GM19240 (cell line): ENCODE measurements around the gene NXPH1.

ENCODE experiments used
- DNase-seq: peaks from one replicate; pipeline ENCODE4 v3.0.0; 2011; ENCODE audit warnings: low spot score; ENCODE audit not compliant: insufficient read length

NXPH1 gene

DNA sequence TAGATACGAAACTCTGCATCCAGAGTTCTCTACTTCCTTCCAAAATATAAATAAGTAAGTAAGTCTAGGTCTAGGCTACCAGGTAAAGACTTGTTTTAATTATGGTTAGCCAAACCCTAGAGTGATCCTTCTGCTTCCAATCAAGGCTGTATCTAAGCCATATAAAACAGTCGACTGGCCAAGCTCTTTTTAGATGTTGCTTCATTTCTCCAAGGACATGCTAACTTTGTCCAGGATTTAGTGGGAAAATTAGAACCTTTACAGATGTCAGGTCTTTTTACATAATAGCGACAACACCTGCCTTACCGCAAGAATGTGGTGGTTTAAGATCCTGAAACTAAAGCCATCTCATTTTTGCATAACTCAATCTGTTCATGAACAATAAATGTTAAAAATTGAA lies 156.8 kb downstream of the NXPH1 start:
- DNase-seq: no peak

DNA sequence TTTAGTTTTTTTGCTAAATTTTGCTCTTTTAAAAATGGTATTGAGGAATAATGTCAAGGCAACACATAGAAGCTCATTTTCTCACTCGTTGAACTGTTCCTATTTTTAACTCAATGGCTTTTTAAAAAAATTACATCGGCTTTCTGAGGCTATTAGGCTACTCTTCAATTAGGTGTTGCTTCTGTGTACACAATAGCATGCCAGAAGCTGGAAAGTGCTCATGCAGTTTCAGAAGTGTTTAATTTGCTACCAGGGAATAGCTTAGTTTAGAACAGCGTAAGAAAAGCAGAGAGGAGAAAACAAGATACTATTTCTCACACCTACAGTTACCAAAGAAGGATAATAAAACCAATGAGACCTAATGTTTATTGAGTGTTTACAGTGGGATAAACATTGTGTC lies 157.4 kb downstream of the NXPH1 start:
- DNase-seq: no peak

DNA sequence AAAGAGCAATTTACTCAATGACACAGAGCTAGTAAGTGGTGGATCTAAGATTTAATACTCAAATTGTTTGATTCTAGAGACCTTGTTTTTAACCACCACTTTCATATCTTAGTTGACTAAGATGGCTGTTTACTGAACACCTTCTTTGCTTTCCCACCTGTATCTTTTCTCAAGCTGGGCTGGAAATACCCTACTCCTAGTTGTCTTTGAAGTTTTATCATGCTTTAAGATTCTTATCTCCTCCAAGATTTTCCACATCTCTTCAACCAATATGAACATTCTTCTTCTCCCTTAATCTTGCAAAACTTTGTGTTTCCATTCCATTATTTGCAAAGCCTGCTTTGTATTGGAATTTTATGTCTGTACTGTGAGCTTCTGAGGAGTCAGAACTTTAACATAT lies 157.9 kb downstream of the NXPH1 start:
- DNase-seq: no peak

DNA sequence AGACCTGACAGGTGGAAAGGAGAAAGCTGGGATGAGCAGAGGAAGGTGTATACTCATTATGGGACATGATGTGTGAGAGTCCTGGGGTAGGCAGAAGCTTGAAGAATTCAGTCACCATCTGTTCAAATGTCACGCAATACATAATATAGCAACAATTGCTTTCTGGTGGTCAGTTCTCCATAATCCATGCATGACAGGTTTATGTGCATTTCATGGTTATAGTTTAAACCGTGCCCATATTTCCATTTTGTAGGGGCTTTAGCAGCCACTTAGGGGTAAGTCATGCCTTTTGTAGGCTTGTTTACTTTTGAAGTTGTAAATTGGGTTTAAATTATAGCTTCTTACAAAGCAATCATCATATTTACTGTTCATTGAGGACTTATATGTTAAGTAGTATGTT lies 158.8 kb downstream of the NXPH1 start:
- no peak for DNase-seq

DNA sequence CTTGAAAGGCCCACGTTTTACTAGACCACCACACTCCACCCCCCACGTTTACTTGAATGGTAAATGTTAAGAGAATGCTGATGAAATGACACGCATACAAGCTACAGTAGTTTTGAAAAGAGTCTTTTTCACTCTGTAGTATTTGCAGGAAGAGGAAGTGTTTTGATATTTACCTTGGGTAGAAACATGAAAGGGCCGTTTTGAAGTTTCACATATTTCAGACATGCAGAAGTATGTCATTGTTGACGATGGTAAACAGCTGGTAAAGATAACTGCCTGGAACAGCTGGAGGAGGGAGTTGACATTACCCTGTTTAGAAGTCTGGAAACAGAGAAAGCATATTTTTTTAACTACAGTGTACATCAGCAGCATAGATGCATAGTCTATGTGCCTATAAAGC lies 160.7 kb downstream of the NXPH1 start:
- no peak for DNase-seq

DNA sequence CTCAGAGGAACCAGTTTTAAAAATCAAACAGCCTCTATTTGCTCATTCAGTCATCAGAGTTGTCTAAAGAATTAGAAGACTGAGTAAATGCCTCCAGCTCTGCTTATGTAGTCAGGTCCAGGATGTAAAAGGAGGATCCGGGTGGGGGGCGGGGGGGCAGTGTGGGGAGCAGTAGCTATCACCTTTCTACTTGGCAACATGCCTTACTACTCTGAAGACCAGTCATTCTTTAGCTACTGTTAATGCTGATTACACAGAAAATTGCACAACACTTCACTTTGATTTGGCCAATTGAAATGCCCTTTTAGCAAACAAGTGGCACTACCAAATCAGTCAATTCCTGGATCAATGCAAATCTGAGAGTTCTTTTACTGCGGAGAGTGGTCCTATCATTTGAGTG lies 164.2 kb downstream of the NXPH1 start:
- no peak for DNase-seq

DNA sequence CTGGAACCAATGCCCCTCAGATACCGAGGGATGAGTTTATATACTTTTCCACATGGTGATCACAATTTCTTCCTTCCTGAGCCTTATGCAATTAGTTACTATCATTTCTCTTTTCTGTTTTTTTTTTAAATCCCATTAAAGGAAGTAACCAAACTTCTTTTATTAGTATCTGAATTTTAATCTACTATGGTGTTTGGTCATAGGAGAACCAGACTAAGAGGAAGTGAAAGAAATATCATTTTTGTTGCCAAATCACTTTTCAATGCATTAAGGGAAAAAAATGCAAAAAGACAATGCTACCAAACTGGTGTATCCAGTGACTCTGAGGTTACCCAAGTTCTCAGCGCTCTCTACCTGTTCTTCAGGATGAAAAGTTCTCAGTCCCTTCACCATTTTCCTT lies 167.7 kb downstream of the NXPH1 start:
- DNase-seq: no peak

DNA sequence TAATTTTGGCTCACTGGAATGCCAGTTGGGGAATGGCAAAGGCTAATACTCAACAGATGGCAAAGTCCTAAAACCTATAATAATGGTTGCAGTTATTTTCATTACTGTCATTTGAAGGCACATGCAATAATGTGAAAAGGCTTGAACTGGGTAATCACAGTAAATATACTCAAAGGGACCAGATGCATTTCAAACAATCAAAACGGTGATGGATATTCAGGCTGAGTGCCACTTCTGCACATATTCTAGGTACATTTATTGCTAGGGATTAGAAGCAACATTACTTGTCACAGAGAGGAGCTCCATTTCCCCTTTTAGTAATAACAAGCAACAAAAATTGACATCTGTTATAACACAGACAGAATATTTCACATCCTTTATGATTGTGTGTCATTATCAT lies 171.8 kb downstream of the NXPH1 start:
- DNase-seq: no peak

DNA sequence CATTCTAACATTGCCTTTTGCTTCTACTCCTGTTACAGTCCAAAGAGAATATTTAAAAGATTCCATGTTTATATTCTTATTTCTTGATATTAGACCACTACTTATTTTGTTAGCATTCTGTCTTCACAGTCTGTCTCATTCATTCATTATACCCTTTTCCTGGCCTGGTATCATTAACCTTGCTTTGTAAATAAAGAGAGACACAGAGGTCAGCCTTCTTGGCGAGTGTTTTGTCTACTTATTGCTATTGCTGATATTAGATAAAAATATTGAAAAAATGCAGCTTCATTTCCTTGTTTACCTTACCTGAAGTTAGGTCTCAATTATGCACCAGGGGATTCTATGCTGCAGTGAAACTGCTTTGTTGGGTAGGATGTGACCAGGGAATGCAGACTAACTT lies 179.2 kb downstream of the NXPH1 start:
- DNase-seq: no peak

DNA sequence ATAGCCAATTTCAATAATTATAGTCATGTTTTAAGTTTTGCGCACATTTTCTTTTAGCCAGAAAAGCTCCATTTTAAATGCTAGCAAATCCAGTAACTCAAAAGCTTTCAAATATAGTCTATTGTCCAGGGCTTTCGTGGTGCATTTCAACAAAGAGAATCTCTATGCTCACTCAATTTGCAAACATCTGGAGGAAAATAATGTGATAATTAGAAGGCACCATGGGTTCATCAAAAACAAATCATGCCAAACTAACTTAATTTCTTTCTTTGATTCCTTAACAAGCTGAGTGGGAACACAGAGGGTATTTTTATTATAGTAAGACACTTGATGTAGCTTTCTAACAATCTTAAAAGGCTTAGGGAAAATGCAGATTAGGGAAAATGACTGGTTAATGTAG lies 179.8 kb downstream of the NXPH1 start:
- DNase-seq: no peak

DNA sequence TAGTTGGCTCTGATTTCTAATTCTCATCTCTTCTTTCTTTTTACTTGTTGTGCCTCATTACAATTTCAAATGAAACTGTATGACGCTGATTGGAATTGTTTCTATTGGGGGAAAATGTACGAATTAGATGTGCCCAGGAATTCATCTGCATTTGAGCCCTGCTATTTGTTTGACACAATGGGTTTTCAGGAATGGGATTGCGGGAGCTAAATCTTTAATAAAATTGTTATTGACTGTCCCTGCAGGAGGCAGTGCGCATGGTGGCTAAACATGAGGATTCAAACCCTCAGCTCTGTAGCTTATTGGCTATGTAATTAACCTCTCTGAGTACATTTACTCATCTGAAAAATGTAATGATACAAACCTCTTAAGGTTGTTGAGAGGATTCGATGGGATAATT lies 181.6 kb downstream of the NXPH1 start:
- no peak for DNase-seq

DNA sequence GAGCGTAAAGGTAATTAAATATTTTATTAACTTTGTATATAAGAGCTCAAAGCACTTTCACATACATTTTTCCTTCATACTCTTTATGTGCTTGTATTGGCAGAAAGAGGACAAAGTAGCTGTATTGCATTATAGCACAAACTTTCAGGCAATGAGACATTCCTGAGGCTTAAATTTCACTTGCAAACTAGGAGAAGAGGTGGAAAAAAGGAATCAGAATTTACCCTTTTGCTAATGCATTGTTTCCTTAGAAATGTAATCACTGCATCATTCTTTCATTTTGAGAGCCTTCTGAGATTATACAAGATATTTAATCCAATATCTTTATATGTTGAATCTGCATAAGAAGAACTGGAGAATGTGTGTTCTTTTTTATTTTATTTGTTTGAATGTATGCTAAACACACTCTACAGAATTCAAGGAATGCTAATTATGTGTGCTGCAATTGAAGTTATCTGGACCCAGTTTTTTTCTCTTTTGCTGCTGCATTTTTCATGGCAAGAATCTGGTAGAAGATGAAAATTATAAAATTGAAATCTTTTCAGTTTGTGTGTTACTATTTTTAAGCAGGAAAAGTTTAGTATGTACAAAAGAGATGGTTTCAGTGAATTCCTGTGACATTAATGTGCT lies 185.1 kb downstream of the NXPH1 start:
- no peak for DNase-seq

DNA sequence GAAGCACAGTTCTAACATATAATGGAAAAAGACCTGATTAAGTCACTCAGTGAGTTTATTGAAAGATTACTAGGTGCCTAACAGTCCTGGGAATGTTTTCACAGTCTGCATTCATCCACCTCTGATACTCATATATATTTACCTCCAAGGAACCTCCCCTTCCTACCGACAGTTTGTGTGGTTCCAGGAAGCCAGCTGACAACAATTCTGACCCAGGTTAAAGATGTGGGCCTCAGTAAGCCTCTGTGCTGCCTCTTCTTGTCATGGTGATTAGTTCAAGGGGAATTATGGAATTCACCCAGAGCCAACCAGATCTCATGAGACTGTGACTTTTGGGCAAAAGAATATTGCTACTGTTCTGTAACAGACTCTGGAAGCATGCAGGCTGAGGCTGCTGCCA lies 186.8 kb downstream of the NXPH1 start:
- no peak for DNase-seq

DNA sequence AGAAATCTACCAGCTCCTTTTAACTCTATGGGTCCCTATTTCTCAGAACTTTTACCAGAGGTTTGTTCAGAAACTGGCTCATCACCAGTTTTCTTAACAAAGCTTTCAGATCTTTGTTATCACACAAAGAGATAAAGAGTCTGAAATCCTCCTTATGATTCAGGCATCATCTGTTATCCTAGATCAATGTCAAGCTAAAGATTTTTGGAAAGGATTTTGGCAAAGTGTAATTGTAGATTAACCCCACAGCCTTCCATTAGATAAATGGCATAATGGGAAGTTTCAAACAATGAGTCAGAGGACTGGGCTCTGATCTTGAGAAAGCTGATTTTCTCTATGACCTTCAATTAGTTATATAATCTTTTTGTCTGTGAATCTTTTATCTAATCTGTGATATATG lies 192.2 kb downstream of the NXPH1 start:
- DNase-seq: no peak

DNA sequence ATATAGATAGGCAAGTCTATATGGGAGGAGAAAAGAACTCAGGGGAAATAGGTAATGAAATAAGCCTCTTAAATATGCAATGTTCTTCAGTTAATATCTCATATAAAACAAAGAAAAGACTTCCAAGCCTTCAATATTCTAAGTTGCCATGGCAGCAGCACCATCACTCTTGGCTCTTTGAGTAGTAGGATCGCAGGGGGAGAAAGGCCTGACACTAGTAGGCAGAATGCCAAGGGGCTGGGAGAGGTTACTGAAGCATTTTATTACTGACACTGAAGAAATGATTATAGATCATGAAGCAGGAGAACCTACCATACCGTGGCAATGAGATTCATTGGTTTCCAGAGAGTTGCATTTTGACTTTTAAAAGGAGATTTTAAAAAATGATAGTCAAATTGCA lies 193.9 kb downstream of the NXPH1 start:
- DNase-seq: no peak

DNA sequence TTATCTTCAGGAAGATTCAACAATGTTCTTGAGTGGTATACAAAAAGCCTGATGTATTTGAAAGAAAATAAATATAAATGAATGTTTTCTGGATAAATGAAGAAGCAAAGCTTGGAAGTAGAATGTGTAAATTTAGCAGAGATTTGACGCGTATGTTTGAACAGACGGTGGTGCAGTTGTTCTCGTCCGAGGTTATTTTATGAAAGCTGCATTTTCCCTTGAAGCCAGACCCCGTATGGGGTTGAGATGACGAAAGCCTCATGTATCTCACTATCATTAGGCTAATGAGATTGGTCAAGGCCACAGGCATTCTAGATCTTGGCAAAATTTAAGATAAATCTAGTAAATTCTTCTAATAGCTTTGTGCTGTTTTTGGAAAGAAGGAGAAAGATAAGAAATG lies 195.2 kb downstream of the NXPH1 start:
- no peak for DNase-seq

DNA sequence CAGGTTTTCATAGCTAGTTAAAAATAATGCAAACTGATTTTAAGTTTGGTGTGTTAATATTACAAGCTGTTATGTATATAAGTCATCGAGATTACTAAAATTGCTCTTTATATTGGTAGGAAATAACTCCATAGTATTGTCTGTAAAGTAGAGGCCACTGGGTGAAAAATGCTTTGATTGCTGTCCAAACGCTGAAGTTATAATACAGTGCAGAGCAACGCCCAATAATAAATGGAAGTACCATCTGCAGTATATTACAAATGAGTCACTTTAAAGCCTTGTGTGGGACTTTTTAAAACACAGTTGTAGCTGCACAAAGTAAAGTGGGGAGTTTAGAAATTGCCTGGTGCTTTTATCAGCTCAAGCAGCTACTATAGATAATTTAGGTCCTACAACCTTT lies 196.1 kb downstream of the NXPH1 start:
- no peak for DNase-seq

DNA sequence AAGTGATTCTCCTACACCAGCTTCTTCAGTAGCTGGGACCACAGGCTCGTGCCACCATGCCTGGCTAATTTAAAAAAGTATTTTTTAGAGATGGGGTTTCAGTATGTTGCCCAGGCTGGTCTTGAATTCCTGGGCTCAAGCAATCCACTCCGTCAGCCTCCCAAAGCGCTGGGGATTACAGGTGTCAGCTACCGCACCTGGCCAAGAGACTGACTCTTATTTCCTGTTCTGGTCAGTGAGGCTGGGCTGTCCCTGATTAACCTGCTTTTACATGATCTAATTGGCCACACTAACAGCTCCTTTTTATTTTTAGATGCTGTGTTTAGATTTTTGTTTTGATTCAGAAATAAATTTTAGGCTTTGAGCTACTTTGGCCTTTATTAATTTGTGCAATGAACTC lies 203.9 kb downstream of the NXPH1 start:
- DNase-seq: no peak

DNA sequence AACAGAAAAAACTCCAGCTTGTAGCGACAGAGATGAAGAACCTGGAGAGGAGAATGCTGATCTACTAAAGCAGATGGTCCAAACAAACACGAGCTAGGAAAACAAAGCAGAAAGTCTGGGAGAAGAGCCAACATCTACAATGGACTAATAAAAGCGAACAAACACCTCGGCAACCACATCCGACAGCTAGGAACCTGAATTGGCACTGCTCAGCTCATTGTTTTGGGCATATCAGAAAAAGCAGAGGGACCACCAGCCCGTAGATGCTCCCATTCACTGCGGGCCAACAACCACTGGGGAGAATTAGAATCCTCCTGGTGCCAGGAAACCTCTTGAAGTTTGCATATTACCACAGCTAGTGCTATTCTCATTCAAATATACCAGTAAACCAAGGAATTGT lies 204.7 kb downstream of the NXPH1 start:
- DNase-seq: no peak

DNA sequence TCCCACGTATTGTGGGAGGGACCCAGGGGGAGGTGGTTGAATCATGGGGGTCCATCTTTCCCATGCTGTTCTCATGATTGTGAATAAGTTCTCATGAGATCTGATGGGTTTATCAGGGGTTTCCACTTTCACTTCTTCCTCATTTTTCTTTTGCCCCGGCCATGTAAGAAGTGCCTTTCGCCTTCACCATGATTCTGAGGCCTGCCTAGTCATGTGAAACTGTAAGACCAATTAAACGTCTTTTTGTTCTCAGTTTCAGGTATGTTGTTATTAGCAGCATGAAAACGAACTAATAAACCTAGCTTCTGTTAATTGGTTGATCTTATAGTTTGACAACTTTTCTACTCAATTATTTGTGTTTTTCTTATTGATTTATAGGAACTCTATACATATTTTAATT lies 206.3 kb downstream of the NXPH1 start:
- DNase-seq: no peak

DNA sequence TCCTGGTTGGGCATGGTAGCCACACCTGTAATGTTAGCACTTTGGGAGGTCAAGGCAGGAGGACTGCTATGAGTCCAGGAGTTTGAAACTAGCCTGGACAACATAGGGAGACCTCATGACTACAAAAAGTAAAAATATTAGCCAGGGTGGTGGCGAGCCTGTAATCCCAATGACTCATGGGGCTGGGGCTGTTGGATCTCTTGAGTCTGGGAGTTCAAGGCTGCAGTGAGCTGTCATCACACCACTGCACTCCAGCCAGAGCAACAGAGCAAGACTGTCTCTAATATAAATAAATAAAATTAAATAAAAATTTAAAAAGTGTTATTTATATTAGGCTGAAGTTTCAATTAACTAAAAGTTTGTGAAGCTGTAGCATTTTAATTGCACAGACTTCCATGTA lies 207.3 kb downstream of the NXPH1 start:
- DNase-seq: no peak

DNA sequence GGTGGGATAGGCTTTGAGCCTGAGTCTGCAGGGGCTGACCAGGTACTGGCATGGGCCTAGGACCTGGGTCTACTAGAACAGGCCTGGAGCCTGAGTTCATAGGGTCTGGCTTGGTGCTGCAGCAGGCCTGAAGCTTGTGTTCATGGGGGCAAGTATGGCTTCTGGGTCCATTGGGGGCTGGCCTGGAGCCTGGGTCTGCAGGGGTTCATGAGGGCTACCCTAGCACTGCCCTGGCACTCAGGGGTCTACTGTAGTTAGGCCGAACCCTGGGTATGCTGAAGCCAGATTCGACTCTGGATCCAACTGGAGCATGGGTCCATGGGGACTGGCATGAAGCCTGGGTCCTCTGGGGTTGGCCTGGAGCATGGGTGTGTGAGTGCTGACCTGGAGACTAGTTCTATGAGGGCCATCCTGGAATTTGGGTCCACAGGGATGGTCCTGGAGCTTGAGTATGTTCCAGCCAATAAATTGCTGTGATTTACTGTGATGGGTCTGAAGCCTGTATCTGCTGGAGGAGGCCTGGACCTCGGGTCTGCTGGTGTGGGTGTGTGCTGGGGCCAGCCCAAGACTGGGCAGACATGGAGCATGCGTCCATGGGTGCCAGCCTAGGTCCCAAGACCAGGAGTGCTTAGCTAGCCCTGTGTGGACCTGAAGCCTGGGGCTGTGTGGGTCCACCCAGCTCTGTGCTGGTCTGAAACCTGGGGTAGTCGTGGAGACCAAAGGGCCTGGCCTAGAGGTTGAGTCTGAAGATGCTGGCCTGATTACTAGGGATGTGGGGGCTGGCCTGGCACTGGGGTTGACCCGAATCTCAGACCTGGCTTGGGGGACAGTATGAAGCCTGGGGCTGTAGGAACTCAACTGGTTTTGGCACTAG lies 235.5 kb downstream of the NXPH1 start:
- no peak for DNase-seq

DNA sequence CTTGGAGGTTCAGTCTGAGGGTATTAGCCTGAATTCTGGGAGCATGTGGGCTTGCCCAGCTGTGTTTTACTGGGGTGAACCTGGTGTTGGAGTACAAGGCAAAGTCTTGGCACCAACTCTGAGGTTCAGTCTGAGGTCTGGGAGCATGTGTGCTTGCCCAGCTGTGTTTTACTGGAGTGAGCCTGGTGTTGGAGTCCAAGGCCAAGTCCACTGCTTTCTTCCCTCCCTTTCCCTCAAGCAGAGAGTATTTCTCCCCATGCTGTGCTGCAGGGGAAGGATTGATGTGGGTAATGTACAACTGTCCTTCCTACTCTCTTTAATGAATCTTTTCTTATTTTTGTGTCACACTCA lies 236.1 kb downstream of the NXPH1 start:
- DNase-seq: no peak
